IPS-NIHi11 (cell line): ENCODE results near the gene CPPED1.

ENCODE experiments used
- DNase-seq: peaks from one replicate; pipeline ENCODE4 v3.0.0; 2012; ENCODE audit warnings: mixed read lengths, low spot score

CPPED1 gene

DNA sequence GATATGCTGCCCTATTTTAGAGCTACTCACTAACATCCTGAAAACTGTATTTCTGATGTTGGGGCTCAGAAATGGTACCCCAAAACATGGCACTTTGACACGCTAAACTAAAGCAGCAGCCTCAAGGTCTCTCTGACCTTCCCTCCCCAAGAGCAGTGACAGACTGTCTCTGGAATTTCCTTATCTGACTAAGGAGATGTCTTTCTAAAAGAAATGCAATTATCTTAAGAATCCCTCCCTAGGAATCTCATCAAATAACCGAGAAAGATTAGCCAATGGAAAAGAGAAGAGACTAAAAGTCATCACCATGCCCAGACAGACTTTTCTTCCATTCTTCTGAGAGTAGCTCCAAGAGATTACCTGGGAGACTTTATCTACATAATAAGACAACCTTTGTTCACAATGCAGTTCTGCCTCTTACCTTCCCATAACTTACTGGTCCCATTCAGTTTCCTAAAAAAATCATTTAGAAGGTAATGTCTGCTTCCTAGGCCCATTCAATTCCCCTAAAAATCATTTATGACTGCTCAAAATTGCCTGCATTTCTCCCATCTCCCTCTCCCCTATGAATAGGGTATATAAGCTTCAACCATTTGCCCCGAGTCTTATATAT lies 123.9 kb downstream of the CPPED1 start:
- no peak for DNase-seq

DNA sequence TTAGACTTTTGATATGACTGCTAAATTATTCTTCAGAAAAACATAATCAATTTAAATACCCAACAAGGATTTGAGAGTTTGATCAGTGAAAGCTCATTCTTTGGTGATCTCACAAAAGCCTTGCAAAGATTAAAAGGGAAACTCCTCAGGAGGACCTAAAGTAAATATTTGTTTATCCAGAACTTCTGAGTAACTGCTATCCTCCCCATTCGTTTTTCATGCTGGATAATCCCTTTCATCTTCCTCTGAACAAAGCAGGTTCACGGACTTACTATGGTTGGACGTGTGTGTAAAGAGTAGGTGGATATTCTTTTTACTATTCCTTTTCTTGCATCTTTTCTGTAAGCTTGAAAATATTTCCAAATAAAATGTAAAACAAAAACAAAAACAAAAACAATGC lies 124.7 kb downstream of the CPPED1 start:
- DNase-seq = no peak

GRCh38 chr16:12677502-12677901 lies 126.2 kb downstream of the CPPED1 start:
- no peak for DNase-seq

- DNase-seq = no peak
Measured at GRCh38 chr16:12675852-12676251, 127.8 kb downstream of the CPPED1 start.

GRCh38 chr16:12675046-12675445 lies 128.6 kb downstream of the CPPED1 start:
- DNase-seq = no peak

GRCh38 chr16:12674524-12674923 lies 129.2 kb downstream of the CPPED1 start:
- no peak for DNase-seq

- DNase-seq = no peak
Measured at GRCh38 chr16:12674071-12674470, 129.6 kb downstream of the CPPED1 start.

GRCh38 chr16:12673466-12673865 lies 130.2 kb downstream of the CPPED1 start:
- DNase-seq = no peak

DNA sequence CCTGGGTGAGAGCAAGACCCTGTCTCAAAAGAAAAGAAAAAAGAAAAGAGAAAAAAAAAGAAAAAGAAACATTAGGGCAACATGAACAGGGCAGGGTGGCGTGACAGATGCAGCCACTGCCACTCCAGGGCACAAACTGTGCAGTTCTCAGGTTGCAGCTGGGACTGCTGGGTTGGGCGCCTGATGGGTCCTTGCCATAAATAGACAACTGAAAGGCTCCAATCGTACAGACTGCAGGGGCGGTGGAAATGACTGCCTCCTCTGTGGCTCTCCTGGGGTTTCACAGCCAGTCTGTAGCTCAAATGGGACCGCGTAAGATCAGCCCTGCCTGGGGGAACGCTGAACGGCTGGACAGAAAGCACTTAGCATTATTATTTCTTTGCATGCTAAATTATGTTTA lies 130.7 kb downstream of the CPPED1 start:
- DNase-seq = no peak

GRCh38 chr16:12669908-12670307 lies 133.8 kb downstream of the CPPED1 start:
- no peak for DNase-seq

DNA sequence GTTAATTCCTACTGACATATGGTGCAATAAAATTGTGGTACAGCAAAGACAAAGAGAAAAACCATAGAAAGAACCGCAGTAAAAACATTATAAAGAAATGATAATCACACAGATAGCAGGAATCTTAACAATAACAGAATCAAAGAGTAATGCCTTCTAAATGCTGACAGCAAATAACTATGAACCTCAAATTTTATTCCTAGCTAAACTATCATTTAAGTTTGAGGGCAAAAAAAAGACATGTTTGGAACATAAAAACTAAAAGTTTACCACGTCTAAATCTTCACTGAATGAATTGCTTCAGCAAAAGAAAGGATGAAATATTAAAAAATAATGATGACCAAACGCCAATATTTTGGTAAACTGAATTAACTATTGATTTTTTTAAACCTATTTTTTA lies 135.8 kb downstream of the CPPED1 start:
- no peak for DNase-seq

DNA sequence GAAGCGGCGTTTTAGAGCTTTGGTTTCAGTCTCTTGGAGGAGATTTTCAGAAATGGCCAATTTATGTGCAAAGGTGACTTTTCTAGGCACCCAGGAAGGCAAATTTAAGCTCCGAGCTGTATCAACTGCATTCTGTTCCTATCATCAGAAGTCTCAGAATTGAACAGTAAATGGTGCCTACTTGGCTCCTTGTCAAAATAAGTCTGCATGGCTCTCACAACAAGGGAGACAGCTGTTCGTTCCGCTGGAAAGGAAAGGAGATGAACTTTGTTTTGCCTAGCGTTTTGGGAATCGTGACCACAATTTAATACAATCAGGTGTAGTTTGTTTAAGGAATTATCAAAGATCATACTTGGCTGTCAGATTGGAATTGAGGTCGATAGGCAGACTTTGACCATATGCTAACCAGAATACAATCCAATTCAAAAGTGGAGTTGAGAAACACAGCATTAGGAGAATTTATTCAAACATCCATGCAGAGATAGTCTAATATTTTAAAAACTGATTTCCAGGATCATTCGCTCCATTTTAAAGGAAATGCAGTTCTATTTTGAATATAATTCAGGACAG lies 139.4 kb downstream of the CPPED1 start:
- no peak for DNase-seq

- peak; percentile 80 for DNase-seq
Measured at GRCh38 chr16:12661656-12662172, 142.0 kb downstream of the CPPED1 start.

- DNase-seq = no peak
Measured at GRCh38 chr16:12659871-12660270, 143.8 kb downstream of the CPPED1 start.

DNA sequence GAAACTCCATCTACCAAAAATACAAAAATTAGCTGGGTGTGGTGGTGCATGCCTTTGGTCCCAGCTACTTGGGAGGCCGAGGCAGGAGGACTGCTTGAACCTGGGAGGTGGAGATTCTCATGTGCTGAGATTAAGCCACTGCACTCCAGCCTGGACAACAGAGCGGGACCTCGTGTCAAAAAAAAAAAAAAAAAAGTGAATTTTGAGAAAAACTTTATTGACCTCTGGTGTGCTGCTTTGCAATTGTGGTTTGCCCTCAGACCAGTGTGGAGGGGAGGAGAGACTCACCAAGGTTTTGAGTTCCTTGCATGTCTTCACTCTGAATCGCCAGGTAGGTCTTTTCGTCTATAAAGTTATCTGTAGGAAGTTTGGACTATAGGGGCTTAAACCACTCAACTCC lies 145.2 kb downstream of the CPPED1 start:
- no peak for DNase-seq

DNA sequence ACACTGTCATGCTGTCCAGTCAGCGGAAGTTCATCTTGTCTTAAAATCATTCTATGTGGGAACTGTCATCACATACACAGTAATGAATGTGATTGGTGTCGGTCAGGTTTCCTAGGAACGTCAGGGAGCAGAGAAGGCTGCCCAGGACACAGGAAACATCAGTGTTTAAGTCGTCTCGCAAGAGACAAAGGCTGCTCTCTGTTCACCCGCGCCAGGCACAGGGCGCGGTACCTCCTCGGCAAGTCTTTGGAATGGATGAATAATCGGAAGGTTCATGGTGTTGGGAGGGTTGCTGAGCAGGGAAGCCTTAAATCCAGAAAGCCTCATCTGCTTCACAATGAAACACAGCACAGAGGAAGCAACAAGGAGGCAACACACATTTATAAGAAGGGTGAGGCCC lies 148.2 kb downstream of the CPPED1 start:
- no peak for DNase-seq

- no peak for DNase-seq
Measured at GRCh38 chr16:12653820-12654392, 149.8 kb downstream of the CPPED1 start.

- DNase-seq = no peak
Measured at GRCh38 chr16:12652924-12653323, 150.8 kb downstream of the CPPED1 start.

- no peak for DNase-seq
Measured at GRCh38 chr16:12651765-12652512, 151.7 kb downstream of the CPPED1 start.

DNA sequence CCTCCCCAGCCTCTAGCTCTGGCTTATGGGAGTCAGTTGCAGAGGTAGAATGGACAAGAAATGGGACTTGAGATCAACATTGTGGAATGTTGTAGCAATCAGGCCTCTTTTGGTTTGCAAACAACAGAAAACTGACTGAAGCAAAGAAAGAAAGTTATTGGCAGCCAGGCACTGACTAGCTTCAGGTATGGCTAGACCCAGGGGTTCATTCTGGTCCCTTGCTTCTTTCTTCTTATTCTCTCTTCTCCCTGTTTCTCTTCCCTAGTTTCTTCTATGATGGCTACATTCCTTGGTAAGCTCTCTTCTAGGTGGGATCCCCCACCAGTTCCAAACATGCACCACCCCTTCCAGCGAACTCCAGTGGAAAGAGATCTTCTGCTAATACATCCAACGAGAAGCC lies 154.3 kb downstream of the CPPED1 start:
- DNase-seq = no peak

DNA sequence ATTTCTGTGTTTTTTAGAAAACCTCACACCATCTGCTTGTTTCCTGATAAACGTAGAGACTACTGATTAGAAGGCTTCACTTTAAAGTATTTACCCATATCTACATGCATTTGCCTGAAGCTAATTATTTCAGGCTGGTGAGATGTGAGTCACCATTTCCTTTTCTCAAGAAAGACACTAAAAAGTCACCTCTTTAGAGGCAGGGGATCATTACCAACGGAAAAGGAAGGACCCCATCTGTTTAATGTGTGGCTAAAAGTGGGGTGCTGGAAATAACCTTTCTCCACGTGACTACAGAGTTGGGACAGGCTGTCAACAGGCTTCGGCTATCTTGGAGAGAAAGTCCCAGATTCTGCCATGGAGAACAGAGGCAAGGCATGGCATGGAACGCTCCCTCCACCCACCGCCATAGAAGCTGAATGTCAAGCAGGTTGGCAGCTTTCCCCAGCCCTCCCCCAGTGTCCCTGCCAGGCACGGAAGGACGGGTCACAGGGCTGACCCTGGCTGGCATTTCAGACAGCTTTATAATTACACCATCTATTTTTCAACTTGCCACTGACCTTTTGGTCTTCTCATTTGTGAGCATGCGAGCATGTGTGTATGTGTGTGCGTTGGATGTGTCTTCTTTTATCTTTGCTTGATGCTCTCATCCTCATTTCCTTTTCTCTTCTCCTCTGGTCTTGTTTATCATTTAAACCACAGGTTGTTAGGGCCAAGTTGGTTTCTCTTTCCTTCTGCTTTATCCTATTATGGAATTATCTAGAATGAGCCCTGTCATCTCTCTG lies 157.0 kb downstream of the CPPED1 start:
- no peak for DNase-seq

- no peak for DNase-seq
Measured at GRCh38 chr16:12646098-12646489, 157.6 kb downstream of the CPPED1 start.
